ENCODE measurements around the gene CCDC187. TPM values are rescaled to one million over a fixed set of nuclear protein-coding genes. Genes with fewer than 3 reads are reported as not detected.

The CCDC187 gene
- polyA plus RNA-seq, 3 donors: not detected

DNA sequence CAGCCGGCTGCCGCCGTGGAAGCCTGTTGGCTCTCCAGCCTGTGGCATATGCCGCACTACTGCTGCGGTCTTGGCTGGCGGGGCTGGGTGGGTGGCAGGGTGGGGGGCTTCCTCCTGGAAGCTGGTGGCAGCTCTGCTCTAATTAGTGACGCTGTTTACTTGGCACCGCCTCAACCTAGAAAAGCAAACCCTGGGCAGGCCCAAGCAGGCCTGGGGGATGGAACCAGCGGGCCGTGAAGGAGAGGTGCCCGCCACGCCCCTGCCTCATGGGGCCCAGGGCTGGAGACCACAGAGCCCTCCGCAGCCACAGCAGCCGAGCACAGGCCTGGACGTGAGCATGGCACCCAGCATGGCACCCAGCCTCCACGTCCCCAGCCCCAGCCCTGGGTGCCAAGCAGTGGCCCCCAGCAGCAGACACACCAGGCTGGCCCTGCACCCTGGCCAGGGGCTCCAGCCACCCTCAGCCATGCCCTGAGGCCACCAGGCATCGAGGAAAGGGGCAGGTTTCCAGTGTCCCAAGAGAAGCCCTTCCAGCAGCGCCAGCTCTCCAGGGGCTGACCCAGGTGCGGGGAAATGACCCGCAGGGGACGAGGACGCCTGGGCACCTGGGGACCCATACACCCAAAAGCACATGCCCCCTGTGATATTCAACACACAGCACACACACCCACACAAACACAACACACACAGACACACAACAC, 5.4 kb upstream of the CCDC187 start:
- Mint-ChIP-seq H3K4me3 (no peak overlapping the region), H3K27me3 (ENCODE audit: low read depth in 3 of 3) (peaks cover 0 to 5% (median 2%) of the 10 kb centered on the region in 3 donors), H3K27ac (no peak overlapping the region), H3K9me3 (peaks cover 0 to 3% (median 0%) of the 10 kb centered on the region in 7 donors), H3K36me3 (no peaks in the 10 kb centered on the region), H3K4me1 (peaks cover 4% of the 10 kb centered on the region)
- no peaks in the 10 kb centered on the region for H3K79me2 ChIP-seq (ENCODE audit: insufficient read depth, low read length)
- WGBS (ENCODE audit: insufficient coverage): 26% methylated on average over 16 of the region's 22 CpGs
- H2AFZ ChIP-seq (ENCODE audit: insufficient read depth, low read depth, low read length, poor library complexity, severe bottlenecking): no peak overlapping the region
- no peak overlapping the region for H3K9ac ChIP-seq (ENCODE audit: insufficient read depth, low read length, poor library complexity, severe bottlenecking)
- no peaks in the 10 kb centered on the region for H3K4me1 ChIP-seq (ENCODE audit: control insufficient read depth in 1 of 2, insufficient read depth in 2 of 2, low read length in 2 of 2)
- no peak overlapping the region for H3K4me3 ChIP-seq (replicated peaks in 1 of 3; ENCODE audit: low read depth in 2 of 3, low read length in 3 of 3)
- peaks cover 0 to 5% of the 10 kb centered on the region in 2 donors for H3K27me3 ChIP-seq (ENCODE audit: control insufficient read depth in 2 of 2, insufficient read depth in 2 of 2, low read length in 2 of 2)
- no peak for DNase-seq
- TF ChIP-seq, protein P1, sequence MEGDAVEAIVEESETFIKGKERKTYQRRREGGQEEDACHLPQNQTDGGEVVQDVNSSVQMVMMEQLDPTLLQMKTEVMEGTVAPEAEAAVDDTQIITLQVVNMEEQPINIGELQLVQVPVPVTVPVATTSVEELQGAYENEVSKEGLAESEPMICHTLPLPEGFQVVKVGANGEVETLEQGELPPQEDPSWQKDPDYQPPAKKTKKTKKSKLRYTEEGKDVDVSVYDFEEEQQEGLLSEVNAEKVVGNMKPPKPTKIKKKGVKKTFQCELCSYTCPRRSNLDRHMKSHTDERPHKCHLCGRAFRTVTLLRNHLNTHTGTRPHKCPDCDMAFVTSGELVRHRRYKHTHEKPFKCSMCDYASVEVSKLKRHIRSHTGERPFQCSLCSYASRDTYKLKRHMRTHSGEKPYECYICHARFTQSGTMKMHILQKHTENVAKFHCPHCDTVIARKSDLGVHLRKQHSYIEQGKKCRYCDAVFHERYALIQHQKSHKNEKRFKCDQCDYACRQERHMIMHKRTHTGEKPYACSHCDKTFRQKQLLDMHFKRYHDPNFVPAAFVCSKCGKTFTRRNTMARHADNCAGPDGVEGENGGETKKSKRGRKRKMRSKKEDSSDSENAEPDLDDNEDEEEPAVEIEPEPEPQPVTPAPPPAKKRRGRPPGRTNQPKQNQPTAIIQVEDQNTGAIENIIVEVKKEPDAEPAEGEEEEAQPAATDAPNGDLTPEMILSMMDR (IDR thresholded peaks at IDR 0.05): no peak
- no peak overlapping the region for H3K4me2 ChIP-seq (replicated peaks; ENCODE audit: extremely low read depth, low read length, poor library complexity, severe bottlenecking)
- no peaks in the 10 kb centered on the region for H3K9me3 ChIP-seq (replicated peaks in 1 of 2; ENCODE audit: control insufficient read depth in 1 of 2, insufficient read depth in 1 of 2, low read length in 2 of 2)
- intact Hi-C loops (cut with micrococcal nuclease): no loop called here
- no peaks in the 10 kb centered on the region for H4K20me1 ChIP-seq (ENCODE audit: insufficient read depth, low read length)
- no peaks in the 10 kb centered on the region for H3K36me3 ChIP-seq (replicated peaks in 1 of 2; ENCODE audit: control insufficient read depth in 1 of 2, insufficient read depth in 2 of 2, low read length in 2 of 2)
- no peak overlapping the region for H3K27ac ChIP-seq (ENCODE audit: low read depth in 1 of 2, low read length in 2 of 2)

DNA sequence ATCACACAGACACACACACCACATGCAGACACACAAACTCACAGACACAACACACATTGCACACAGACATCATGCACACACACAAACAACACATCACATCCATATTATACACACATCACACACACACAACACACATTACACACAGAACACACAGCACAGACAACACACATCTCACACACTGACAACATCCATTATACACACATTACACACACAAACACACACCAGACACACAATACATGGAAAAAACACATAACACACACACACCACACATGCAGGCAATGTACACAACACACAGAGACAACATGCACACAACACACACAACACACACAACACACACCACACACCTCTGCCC, 4.8 kb upstream of the CCDC187 start:
- H3K27ac ChIP-seq (ENCODE audit: low read depth in 1 of 2, low read length in 2 of 2): no peak overlapping the region
- no peaks in the 10 kb centered on the region for H3K79me2 ChIP-seq (ENCODE audit: insufficient read depth, low read length)
- TF ChIP-seq, protein P1 (IDR thresholded peaks at IDR 0.05): no peak
- Mint-ChIP-seq H3K4me3 (no peak overlapping the region), H3K27me3 (ENCODE audit: low read depth in 3 of 3) (peaks cover 0 to 5% (median 2%) of the 10 kb centered on the region in 3 donors), H3K9me3 (no peaks in the 10 kb centered on the region), H3K36me3 (no peaks in the 10 kb centered on the region), H3K27ac (no peak overlapping the region), H3K4me1 (peaks cover 4% of the 10 kb centered on the region)
- no peak overlapping the region for H3K4me2 ChIP-seq (replicated peaks; ENCODE audit: extremely low read depth, low read length, poor library complexity, severe bottlenecking)
- H2AFZ ChIP-seq (ENCODE audit: insufficient read depth, low read depth, low read length, poor library complexity, severe bottlenecking): no peak overlapping the region
- H3K4me1 ChIP-seq (ENCODE audit: control insufficient read depth in 1 of 2, insufficient read depth in 2 of 2, low read length in 2 of 2): no peaks in the 10 kb centered on the region
- no peaks in the 10 kb centered on the region for H3K36me3 ChIP-seq (replicated peaks in 1 of 2; ENCODE audit: control insufficient read depth in 1 of 2, insufficient read depth in 2 of 2, low read length in 2 of 2)
- H3K9ac ChIP-seq (ENCODE audit: insufficient read depth, low read length, poor library complexity, severe bottlenecking): no peak overlapping the region
- H3K4me3 ChIP-seq (replicated peaks in 1 of 3; ENCODE audit: low read depth in 2 of 3, low read length in 3 of 3): no peak overlapping the region
- intact Hi-C loops (cut with micrococcal nuclease): no loop called here
- no peak for DNase-seq
- H3K27me3 ChIP-seq (ENCODE audit: control insufficient read depth in 2 of 2, insufficient read depth in 2 of 2, low read length in 2 of 2): peaks cover 0 to 5% of the 10 kb centered on the region in 2 donors
- H4K20me1 ChIP-seq (ENCODE audit: insufficient read depth, low read length): no peaks in the 10 kb centered on the region
- no peaks in the 10 kb centered on the region for H3K9me3 ChIP-seq (replicated peaks in 1 of 2; ENCODE audit: control insufficient read depth in 1 of 2, insufficient read depth in 1 of 2, low read length in 2 of 2)
